T-helper 9 cell (primary cell): ENCODE results near the gene MTR.

Source experiments
- DNase-seq: peaks from one replicate; pipeline ENCODE4 v3.0.0-alpha.2; 2020

MTR gene

GRCh38 chr1:236779312-236779711 lies 15.8 kb upstream of the MTR start:
- no peak for DNase-seq

DNA sequence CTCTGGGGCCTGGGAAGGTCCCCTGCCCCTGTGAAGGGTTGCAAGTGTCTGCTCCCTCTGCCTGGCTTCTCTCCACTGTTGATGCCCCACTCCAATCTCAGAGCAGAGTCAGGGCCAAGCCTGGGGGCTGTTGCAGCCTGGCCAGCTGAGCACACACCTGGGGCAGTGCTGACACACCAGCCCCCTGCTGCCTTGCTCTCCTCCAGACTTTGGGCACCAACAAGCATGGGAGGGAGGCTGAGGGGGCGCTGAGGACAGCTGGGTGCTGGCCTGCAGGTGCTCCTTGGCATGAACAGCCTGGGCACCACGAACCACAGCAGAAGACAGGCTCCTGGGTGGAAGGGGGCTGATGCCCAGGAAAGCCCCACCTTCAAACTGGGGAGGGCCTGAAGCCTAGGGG lies 9.6 kb upstream of the MTR start:
- DNase-seq, result no peak

- DNase-seq, result no peak
Measured at GRCh38 chr1:236786453-236786852, 8.6 kb upstream of the MTR start.

DNA sequence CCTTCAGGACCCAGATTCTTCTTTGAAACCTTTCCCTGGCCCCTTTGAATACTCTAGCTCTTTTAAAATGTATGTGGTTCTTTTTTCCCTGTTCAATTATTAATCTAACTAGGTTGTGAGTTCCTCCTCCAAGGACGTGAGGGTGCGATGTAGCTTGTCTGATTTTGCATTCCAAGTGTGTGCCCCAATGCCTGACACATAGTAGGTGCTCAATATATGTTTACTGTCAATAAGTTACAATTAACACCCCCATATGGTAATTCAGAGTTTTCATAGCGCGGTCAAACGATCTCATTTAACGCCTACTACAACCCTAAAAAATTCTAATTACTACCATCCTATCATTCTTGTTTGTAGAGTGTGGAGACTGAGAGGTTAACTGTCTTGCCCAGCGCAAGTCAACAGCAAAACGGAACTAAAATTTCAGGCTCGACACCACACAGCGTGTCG lies 482 bp upstream of the MTR start:
- no peak for DNase-seq

DNA sequence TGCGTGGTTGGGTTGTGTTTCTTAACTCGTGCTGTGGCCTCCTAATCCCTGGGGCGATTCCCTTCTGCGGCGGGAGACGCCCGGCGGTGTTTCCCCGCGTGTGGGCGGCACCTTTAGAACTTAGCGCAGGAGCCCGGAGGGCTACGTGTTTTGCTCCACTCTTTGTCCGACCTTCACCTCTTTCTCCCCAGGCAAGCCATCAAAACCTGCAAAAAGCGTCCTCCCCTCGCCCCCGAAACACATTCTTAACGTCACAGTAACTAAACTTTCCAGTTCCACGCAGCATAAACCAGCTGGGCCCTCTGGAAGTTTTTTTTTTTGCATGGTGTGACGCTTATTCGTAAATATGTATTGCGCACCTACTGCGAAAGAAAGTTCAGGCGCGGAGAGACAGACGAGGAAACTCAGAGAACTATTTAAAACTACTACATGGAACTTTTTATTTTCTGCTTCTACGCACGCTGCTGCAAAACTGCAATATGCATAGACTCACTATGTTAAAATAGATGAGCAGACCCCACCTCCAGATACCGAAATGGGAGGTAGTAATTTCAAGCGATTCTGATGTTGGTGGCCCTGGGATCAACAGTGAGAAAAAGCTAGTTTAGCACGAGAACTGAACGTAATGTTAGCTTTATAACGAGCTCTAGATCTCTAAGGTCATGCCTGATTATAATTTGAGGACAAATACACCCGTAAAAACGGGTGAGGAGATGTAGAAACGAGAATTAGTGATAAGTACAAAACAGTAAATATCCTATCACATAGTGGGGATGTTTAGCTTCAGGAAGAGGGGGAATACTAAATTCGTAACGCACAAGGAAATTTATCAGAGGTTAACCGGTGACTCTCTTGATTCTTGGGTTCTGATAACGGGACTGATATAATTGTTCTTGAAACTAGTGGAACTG lies 920 bp downstream of the MTR start:
- peak; percentile 55 for DNase-seq

DNA sequence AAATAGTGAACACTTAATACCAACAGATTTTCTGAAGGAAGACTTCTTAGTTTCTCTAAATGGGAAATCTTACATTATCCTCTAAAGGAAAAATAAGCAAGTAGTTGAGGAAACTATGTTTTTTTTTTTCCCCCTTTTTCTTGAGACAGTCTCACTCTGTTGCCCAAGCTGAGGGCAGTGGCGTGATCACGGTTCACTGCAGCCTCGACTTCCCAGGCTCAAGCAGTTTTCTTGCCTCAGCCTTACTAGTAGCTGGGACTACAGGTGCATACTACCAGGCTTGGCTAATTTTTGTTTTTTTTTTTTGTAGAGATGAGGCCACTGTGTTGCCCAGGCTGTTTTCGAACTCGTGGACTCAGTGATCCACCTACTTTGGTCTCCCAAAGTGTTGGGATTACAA lies 3.9 kb downstream of the MTR start:
- no peak for DNase-seq

DNA sequence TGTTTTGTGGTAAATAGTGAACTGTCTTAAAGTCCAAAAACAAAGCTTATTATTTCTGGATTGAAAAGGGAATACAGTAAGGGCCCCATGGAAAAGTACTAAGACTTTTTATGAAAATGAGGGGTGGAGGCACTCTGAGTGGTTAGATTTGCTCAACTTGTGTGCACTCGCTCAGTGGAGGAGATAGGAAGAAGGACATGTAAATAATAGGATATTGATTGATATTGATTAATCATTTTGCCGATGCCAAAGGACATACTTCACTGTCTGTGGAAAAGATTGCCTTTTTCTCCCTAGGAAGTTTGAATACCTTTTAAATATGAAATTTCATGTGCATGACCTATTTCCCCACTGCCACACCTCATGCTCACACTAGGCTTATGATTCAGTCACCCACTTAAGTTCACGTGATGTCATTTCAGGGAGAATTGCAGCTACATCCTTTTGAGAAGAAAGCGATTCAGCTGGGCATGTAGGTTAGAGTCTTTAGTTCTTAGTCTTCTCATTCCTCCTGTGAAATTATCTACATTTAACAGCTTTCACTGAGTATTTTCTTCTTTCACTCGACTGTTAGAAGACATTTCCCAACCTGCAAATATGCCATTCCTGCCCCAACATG lies 5.0 kb downstream of the MTR start:
- DNase-seq, result no peak

GRCh38 chr1:236800623-236801022 lies 5.5 kb downstream of the MTR start:
- no peak for DNase-seq

- no peak for DNase-seq
Measured at GRCh38 chr1:236802264-236802663, 7.2 kb downstream of the MTR start.

DNA sequence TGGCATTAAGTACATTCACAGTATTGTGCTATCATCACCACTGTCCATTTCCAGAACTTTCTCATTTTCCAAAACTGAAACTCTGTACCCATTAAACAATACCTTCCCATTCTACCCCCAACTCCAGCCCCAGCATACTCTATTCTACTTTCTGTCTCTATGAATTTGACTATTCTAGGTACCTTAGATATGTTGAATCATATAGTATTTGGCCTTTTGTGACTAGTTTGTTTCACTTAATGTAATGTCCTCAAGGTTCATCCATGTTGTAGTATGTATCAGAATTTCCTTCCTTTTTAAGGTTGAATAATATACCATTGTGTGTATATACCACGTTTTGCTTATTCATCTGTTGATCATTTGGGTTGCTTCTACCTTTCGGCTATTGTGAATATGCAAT lies 11.5 kb downstream of the MTR start:
- no peak for DNase-seq

DNA sequence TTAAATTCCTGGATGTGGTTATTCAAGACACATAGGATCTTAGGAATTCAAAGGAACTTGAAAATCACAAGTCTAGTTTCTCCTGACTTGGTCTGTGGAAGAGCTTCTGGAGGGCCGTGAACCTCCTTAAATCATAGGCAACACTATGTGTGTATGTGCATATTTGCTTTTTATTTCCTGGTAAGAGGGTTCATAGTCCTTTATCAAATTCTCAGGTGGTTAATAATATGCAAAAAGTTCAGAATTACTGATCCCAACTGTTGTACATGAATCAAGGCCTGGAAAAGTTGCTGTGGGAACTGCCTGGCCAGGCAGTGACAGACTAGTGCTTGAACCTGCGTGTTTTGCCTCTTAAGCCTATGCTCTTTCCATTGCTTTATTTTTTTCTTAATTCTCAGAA lies 12.9 kb downstream of the MTR start:
- no peak for DNase-seq

DNA sequence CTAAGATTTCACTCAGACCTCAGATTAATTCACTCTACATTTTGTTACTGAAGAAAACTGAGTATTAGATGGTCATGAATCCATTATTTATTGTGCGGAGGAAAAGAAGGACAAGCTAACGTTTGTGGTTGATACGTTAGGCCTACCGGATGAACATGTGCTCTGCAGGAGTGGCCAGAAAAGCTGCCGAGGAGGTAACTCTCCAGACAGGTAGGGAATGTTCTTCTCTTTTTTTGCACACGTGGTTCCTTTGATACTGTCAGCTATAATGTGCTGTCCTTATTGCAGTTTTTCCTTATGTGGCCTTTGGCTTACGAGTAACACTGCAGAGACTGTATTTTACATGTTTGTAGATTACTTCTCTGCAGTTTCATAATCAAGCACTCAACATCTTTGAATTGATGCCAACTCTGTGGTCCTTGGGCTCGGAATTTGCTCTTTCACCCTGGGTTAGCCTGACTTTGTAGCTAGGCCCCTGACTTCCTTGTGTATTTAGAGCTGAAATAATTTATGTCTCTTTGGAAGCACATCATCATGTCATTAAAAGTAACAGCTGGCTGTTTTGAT lies 13.6 kb downstream of the MTR start:
- no peak for DNase-seq

GRCh38 chr1:236809148-236809547 lies 14.1 kb downstream of the MTR start:
- no peak for DNase-seq

- DNase-seq, result no peak
Measured at GRCh38 chr1:236810018-236810417, 14.9 kb downstream of the MTR start.

GRCh38 chr1:236812334-236813030 lies 17.4 kb downstream of the MTR start:
- no peak for DNase-seq

GRCh38 chr1:236815941-236816340 lies 20.8 kb downstream of the MTR start:
- no peak for DNase-seq

DNA sequence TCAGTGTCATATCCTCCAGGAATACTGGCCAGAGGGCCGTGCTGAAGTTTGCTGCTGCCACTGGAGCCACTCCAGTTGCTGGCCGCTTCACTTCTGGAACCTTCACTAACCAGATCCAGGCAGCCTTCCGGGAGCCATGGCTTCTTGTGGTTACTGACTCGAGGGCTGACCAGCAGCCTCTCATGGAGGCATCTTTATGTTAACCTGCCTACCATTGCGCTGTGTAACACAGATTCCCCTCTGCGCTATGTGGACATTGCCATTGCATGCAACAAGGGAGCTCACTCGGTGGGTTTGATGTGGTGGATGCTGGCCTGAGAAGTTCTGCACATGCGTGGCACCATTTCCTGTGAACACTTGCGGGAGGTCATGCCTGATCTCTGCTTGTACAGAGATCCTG lies 24.8 kb downstream of the MTR start:
- no peak for DNase-seq

GRCh38 chr1:236821091-236821627 lies 26.1 kb downstream of the MTR start:
- no peak for DNase-seq

DNA sequence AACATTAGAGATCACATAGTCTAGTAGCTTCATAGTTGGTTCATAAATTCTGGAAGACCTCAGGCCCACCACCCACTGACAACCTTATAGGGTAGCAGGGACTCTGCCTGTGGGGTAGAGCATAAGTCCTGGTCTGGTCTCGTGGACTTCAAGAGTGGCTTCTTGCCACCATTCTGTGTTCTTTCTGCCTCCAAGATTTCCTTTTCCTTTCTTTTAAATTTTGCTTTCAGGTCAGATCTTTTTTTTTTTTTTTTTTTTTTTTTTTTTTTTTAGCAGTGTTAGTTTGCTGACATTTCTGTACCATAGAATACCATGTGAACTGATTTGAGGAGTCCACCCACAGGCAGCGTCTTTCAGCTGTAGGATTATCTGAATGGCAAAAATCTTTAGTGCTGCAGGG lies 28.5 kb downstream of the MTR start:
- no peak for DNase-seq

DNA sequence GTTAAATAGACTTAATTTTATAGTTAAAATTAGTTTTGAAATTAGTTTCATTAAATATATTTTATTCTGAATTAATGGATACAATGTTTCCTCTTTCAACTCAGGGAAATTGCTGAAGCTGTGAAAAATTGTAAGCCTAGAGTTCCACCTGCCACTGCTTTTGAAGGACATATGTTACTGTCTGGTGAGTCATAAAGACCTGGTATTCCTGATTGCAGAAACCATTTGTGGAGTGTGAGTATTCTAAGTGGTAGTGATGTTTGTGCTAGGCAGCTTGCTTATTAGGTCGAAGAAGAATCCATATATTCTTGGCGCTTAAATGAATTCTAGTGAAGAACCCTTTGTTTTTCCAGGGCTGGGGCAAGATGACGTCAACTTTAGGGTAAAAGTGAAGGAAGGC lies 34.0 kb downstream of the MTR start:
- DNase-seq, result no peak

- DNase-seq, result no peak
Measured at GRCh38 chr1:236830116-236830515, 35.0 kb downstream of the MTR start.

GRCh38 chr1:236830560-236830959 lies 35.5 kb downstream of the MTR start:
- DNase-seq, result no peak

GRCh38 chr1:236833575-236833974 lies 38.5 kb downstream of the MTR start:
- DNase-seq, result no peak
